Right atrium auricular region (tissue), 2 donors: Measurements from ENCODE around the gene BID. TPM values are rescaled to one million over a fixed set of nuclear protein-coding genes. Genes with fewer than 3 reads are reported as not detected.

ENCODE experiments used
- DNase-seq: peaks from one replicate; pipeline ENCODE4 v3.0.0-alpha.2; 2019; ENCODE audit warnings: low spot score
- H3K27ac ChIP-seq, 2 donors: fragments of 200-600 bp; sonication (generic); 1 replicate in 1 of 2; 2 replicates in 1 of 2; pipeline ENCODE4 v1.5.1; 2016 to 2019
- H3K27me3 ChIP-seq, 2 donors: fragments of 200-600 bp; sonication (generic); one replicate each; pipeline versions ENCODE4 v1.5.1 to v1.6.0; 2017 to 2019
- H3K36me3 ChIP-seq: fragments of 200-600 bp; sonication (generic); one replicate; pipeline ENCODE4 v1.5.1; 2016
- H3K4me1 ChIP-seq, 2 donors: fragments of 200-600 bp; sonication (generic); one replicate each; pipeline versions ENCODE4 v1.5.1 to v1.6.0; 2017 to 2019
- H3K4me3 ChIP-seq, 2 donors: fragments of 200-600 bp; sonication (generic); 1 replicate in 1 of 2; 2 replicates in 1 of 2; pipeline ENCODE4 v1.5.1; 2017 to 2019; ENCODE audit warnings: mild to moderate bottlenecking in 1 of 2, moderate library complexity in 1 of 2
- H3K9me3 ChIP-seq, 2 donors: fragments of 200-600 bp; sonication (generic); one replicate each; pipeline ENCODE4 v1.5.1; 2019
- CTCF ChIP-seq, 2 donors: fragments of 200-600 bp; sonication (generic); IDR thresholded peaks; one replicate each; pipeline ENCODE4 v1.5.1; 2019; ENCODE audit warnings: antibody characterized with exemption in 2 of 2
- total RNA-seq, 2 donors: library from RNA; depleted of rRNA; stranded (reverse); fragments of >200 nt; gene quantifications; one replicate each; pipeline ENCODE4 v1.1.0, GENCODE V29; 2016

Gene BID
- total RNA-seq, 2 donors from 2014 or later, result 10.5 to 14.1 TPM

- Histone ChIP-seq H3K4me3 (no peak overlapping the region), H3K4me1 (peaks cover 0 to 33% of the 10 kb centered on the region in 2 donors), H3K36me3 (peaks cover 15% of the 10 kb centered on the region), H3K27ac (no peak overlapping the region), H3K9me3 (no peaks in the 10 kb centered on the region), H3K27me3 (no peaks in the 10 kb centered on the region)
- TF ChIP-seq CTCF (IDR thresholded peaks at IDR 0.05), result no peak
- DNase-seq, result no peak
Observed at GRCh38 chr22:17784776-17785175, 10.5 kb upstream of the BID start.

- no peak for TF ChIP-seq CTCF (IDR thresholded peaks at IDR 0.05)
- Histone ChIP-seq H3K4me3 (no peak overlapping the region), H3K27ac (no peak overlapping the region), H3K4me1 (peaks cover 0 to 33% of the 10 kb centered on the region in 2 donors), H3K9me3 (no peaks in the 10 kb centered on the region), H3K27me3 (no peaks in the 10 kb centered on the region), H3K36me3 (peaks cover 8% of the 10 kb centered on the region)
- DNase-seq, result no peak
Observed at GRCh38 chr22:17783773-17784480, 9.7 kb upstream of the BID start.

GRCh38 chr22:17783312-17783711 lies 9.0 kb upstream of the BID start:
- no peak overlapping the region for H3K4me3 ChIP-seq
- H3K36me3 ChIP-seq, result peaks cover 2% of the 10 kb centered on the region
- H3K27ac ChIP-seq, result no peak overlapping the region
- H3K27me3 ChIP-seq, result no peaks in the 10 kb centered on the region
- H3K9me3 ChIP-seq, result no peaks in the 10 kb centered on the region
- DNase-seq, result no peak
- H3K4me1 ChIP-seq, result peaks cover 0 to 33% of the 10 kb centered on the region in 2 donors
- no peak for TF ChIP-seq CTCF (IDR thresholded peaks at IDR 0.05)

- no peaks in the 10 kb centered on the region for H3K36me3 ChIP-seq
- H3K4me1 ChIP-seq, result peaks cover 0 to 33% of the 10 kb centered on the region in 2 donors
- no peaks in the 10 kb centered on the region for H3K9me3 ChIP-seq
- no peak for DNase-seq
- no peak for TF ChIP-seq CTCF (IDR thresholded peaks at IDR 0.05)
- H3K4me3 ChIP-seq, result no peak overlapping the region
- H3K27ac ChIP-seq, result no peak overlapping the region
- H3K27me3 ChIP-seq, result no peaks in the 10 kb centered on the region
Observed at GRCh38 chr22:17782621-17783020, 8.4 kb upstream of the BID start.

- Histone ChIP-seq H3K27ac (no peak overlapping the region), H3K36me3 (no peaks in the 10 kb centered on the region), H3K27me3 (no peaks in the 10 kb centered on the region), H3K4me1 (peaks cover 0 to 31% of the 10 kb centered on the region in 2 donors), H3K4me3 (no peak overlapping the region), H3K9me3 (no peaks in the 10 kb centered on the region)
- TF ChIP-seq CTCF (IDR thresholded peaks at IDR 0.05), result no peak
- DNase-seq, result no peak
Observed at GRCh38 chr22:17782158-17782557, 7.9 kb upstream of the BID start.
